Activated naive CD4-positive, alpha-beta T cell treated with anti-CD3 and anti-CD28 coated beads, Interleukin-2, amount 50 U/mL, for 24 hours (primary cell): ENCODE measurements around the gene DNAH12.
"Not testable (repeated sequence)": the region's sequence is repeated elsewhere in the genome, so short reads cannot be mapped to it uniquely, and the experiment has no call there.

Experiments
- H3K27ac Mint-ChIP-seq: one replicate; pipeline ENCODE4 v1.8.0; 2021; ENCODE audit warnings: mild to moderate bottlenecking, mixed read lengths
- H3K27me3 Mint-ChIP-seq: one replicate; pipeline ENCODE4 v1.8.0; 2021; ENCODE audit warnings: mixed read lengths
- H3K36me3 Mint-ChIP-seq: one replicate; pipeline ENCODE4 v1.8.0; 2021; ENCODE audit warnings: mixed read lengths
- H3K4me1 Mint-ChIP-seq: one replicate; pipeline ENCODE4 v1.8.0; 2021; ENCODE audit warnings: mixed read lengths
- H3K4me3 Mint-ChIP-seq: one replicate; pipeline ENCODE4 v1.8.0; 2021; ENCODE audit warnings: mild to moderate bottlenecking, mixed read lengths
- H3K9me3 Mint-ChIP-seq: one replicate; pipeline ENCODE4 v1.8.0; 2021; ENCODE audit warnings: mixed read lengths

DNAH12 gene

DNA sequence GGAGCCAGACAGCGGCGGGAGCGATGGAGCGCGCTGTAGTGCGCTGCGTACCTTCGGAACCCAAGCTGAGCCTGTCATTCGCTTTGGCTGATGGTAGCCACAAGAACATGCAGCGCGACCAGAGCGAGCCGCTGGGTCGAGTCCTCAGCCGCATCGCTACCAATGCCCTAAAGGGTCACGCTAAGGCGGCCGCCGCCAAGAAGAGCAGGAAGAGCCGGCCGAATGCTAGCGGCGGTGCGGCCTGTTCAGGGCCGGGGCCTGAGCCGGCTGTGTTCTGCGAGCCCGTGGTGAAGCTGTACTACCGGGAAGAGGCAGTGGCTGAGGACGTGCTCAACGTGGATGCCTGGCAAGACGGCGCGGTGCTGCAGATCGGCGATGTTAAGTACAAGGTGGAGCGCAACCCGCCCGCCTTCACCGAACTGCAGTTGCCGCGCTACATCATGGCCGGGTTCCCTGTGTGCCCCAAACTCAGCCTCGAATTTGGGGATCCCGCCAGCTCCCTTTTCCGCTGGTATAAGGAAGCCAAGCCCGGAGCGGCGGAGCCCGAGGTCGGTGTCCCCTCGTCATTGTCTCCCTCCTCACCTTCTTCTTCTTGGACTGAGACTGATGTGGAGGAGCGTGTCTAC lies 12.4 kb upstream of the DNAH12 start:
- Mint-ChIP-seq H3K36me3 (peaks cover 15% of the 10 kb centered on the region), H3K27ac (peak overlapping the region; percentile 100), H3K4me3 (peak overlapping the region; percentile 86), H3K27me3 (no peaks in the 10 kb centered on the region), H3K4me1 (peaks cover 42% of the 10 kb centered on the region), H3K9me3 (no peaks in the 10 kb centered on the region)

DNA sequence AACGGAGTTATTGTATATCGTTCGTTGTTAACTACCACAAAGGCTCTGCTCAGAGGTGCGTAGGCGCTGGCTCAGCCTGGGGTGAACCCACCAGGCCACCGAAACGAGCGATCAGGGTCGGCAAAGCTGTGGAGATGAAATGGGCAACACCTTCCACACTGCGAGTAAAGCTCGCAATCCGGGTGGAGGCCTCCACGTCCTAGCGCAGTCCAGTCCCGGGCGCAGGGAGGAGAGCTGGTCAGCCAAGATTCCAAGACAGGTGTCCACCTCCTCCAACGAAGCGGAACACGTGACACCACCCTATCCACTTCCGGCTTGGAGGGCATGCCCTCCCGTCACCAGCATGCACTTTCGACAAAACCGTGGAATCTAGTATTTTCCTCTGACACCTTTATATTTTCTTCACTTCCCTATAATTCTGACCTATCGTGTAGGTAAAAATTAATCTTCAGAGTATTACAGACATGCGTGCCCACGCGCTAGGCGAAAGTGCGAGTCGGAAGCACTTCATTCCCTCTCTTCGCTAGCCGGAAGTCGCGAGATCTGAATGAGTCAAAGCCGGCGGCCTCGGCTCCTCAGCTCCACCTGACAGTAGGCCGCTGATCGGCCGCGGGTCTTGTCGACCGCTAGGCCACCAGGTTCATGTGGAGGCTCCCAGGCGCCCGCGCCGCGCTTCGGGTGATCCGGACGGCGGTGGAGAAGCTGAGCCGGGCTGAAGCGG lies 11.8 kb upstream of the DNAH12 start, which contains the start of gene PDE12:
TSS of gene PDE12 (plus strand) at position 537 of the 721 bp plus-strand sequence. CDS start at position 643, 106 bp downstream.
- H3K4me3 Mint-ChIP-seq, result peak within 1 kb of the TSS; percentile 86
- H3K27me3 Mint-ChIP-seq, result no peaks in the 10 kb centered on the region
- H3K27ac Mint-ChIP-seq, result peak within 1 kb of the TSS; percentile 100
- H3K9me3 Mint-ChIP-seq, result no peaks in the 10 kb centered on the region
- H3K36me3 Mint-ChIP-seq, result peaks cover 13% of the 10 kb centered on the region
- H3K4me1 Mint-ChIP-seq, result peaks cover 36% of the 10 kb centered on the region

DNA sequence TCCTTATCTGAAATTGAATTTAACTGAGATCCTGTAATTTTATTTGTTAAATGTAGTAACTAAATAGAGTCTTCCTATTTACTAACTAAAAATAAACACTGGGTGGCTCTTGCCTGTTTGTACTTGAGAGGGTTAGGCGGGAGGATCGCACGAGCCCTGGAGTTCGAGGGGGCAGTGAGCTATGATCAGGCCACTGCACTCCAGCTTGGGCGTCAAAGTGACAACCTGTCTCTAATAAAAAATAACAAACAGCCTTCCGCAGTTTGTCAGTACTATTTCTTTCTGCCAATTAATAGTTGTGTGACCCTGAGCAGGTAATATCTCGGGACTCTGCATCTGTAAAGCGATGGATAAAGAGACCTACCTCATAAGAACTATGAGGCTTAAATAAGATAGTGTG lies 11.2 kb upstream of the DNAH12 start:
- no peaks in the 10 kb centered on the region for H3K9me3 Mint-ChIP-seq
- H3K27me3 Mint-ChIP-seq, result no peaks in the 10 kb centered on the region
- peak overlapping the region; percentile 100 for H3K27ac Mint-ChIP-seq
- peak overlapping the region; percentile 86 for H3K4me3 Mint-ChIP-seq
- H3K36me3 Mint-ChIP-seq, result peaks cover 13% of the 10 kb centered on the region
- peaks cover 30% of the 10 kb centered on the region for H3K4me1 Mint-ChIP-seq

DNA sequence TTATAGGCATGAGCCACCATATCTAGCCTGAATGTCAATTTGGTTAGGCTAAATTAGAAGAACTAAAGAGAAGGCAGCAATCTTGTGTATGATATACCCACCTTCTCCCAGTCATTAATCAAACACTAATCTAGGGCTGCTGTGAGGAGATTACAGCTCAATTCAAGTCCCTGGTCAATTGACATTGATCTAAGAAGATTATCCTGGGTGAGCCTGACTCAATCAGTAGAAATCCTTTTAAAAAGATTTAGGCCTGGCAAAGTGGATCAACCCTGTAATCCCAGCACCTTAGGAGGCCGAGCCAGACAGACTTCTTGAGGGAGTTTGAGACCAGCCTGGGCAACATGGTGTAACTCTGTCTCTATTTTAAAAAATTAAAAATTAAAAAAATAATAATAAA lies 2.5 kb upstream of the DNAH12 start:
- no peak overlapping the region for H3K4me3 Mint-ChIP-seq
- H3K27me3 Mint-ChIP-seq, result peaks cover 3% of the 10 kb centered on the region
- H3K4me1 Mint-ChIP-seq, result peaks cover 10% of the 10 kb centered on the region
- no peak overlapping the region for H3K27ac Mint-ChIP-seq
- no peaks in the 10 kb centered on the region for H3K9me3 Mint-ChIP-seq
- H3K36me3 Mint-ChIP-seq, result peaks cover 1% of the 10 kb centered on the region

DNA sequence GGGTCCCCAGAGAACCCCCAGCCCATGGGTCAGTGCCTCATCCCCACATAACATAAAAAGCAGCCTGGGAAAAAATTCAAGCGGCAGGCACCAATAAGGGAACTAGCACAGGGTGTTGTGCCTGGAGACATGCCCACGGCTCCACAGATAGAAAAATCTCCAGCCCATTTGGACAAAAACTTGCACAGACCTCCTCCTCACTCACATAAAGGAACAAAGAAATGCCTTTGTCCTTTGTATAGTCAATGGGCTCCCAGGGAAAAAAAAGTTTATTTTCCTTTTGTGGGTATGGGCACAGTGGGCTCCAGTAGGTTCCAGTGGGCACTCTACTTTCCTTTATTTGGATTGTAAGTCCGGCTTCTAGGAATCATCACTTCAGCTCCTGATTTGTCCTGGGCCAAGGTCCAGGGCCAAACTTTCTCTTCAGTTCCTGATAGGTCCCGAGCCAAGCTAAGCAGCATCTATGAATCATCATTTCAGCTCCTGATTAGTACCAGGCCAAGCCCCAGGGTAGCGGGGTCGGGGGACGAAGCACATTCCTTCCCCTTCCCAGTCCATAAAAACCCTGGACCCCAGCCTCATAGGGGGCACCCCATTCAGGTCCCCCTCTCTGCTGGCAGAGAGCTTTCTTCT lies 1.6 kb upstream of the DNAH12 start:
- Mint-ChIP-seq H3K36me3 (peaks cover 1% of the 10 kb centered on the region), H3K27ac (no peak overlapping the region), H3K4me1 (peaks cover 10% of the 10 kb centered on the region), H3K9me3 (no peaks in the 10 kb centered on the region), H3K4me3 (no peak overlapping the region), H3K27me3 (peaks cover 3% of the 10 kb centered on the region)

DNA sequence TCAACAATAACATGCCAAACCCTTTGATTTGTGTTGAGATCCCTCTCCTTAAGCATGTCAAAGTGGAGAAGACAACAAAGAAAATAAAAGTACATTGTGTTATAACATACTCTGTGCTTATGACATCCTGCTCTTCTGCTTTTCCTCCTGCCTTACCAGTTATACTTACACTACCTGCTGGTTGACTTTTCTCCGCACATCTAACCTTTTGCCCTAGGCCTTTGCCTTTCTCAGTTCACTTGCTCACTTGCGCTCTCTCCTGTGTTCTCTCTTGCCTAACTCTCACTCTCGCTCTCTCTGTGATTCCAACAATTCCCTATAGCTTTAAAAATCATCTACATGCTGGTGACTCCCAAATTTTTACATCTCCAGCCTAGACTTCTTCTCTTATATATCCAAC lies 5.7 kb downstream of the DNAH12 start:
- H3K27me3 Mint-ChIP-seq, result no peaks in the 10 kb centered on the region
- no peak overlapping the region for H3K27ac Mint-ChIP-seq
- H3K4me3 Mint-ChIP-seq, result no peak overlapping the region

DNA sequence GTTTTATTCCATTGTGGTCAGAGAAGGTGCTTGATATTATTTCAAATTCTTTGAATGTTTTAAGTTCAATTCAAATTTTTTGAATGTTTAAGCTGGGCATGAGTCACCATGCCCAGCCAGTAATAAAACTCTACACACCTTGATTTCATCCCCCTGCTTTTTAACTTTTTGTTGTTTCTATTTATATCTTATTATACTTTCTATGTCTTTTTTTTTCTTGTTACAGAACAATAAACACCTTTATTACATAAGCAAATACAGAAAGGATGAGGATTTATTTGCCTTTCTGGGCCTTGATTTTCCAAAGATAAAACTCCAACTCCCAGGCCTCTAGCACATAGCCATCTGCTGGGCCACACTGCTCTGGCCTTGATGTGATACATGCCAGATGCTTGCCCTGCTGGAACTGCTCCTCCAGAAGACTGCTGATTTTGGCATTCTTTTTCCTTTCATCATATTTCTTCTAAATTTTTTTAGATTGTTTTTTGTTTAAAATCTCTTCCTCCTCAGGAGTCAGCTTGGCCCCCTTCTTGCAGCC lies 14.0 kb downstream of the DNAH12 start:
- Mint-ChIP-seq H3K27me3 (no peaks in the 10 kb centered on the region), H3K36me3 (peaks cover 2% of the 10 kb centered on the region), H3K27ac (no peak overlapping the region), H3K9me3 (no peaks in the 10 kb centered on the region), H3K4me3 (no peak overlapping the region), H3K4me1 (no peaks in the 10 kb centered on the region)

More for the DNA sequence above, 5.7 kb downstream of the DNAH12 start:
- Mint-ChIP-seq H3K9me3 (no peaks in the 10 kb centered on the region), H3K4me1 (no peaks in the 10 kb centered on the region), H3K36me3 (no peaks in the 10 kb centered on the region)

DNA sequence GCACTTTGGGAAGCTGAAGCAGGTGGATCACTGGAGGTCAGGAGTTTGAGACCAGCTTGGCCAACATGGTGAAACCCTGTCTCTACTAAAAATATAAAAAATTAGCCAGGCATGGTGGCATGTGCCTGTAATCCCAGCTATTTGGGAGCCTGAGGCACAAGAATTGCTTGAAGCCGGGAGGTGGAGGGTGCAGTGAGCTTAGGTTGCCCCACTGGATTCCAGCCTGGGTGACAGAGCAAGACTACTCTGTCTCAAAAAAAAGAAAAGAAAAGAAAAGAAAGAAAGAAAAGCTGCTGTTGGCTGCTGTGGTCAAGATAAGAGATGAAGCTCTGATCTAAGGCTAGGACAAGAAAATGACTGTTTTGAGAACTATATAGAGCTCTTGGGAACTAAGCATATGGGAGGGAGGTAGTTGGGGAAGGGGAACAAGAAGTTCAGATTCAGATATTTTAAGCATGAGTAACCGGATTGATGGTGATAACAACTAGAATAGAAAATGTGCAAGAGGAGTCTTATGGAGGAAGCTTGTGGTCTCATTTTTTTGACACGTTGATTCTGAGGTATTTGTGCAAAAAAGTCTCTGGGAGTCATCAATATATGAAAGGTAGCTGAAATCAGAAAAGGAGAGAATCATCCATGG lies 25.7 kb downstream of the DNAH12 start:
- Mint-ChIP-seq H3K4me3 (no peak overlapping the region), H3K27ac (no peak overlapping the region), H3K27me3 (no peaks in the 10 kb centered on the region), H3K9me3 (no peaks in the 10 kb centered on the region), H3K4me1 (peaks cover 5% of the 10 kb centered on the region), H3K36me3 (no peaks in the 10 kb centered on the region)

DNA sequence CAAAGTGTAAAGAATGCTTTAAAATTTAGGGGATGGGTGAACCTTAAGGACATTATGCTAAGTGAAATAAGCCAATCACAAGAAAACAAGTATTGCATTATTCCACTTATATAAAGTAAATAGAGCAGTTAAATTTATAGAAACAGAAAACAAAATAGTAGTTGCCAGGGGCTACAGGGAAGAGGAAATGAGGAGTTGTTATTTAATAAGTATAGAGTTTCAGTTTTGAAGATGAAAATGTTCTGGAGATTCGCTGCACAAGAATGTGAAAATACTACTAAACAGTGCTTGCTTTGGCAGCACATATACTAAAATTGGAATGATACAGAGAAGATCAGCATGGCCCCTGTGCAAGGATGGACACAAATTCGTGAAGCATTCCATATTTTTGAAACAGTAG lies 32.0 kb downstream of the DNAH12 start:
- Mint-ChIP-seq H3K27me3 (no peaks in the 10 kb centered on the region), H3K4me1 (no peaks in the 10 kb centered on the region), H3K9me3 (no peaks in the 10 kb centered on the region), H3K27ac (no peak overlapping the region), H3K4me3 (no peak overlapping the region), H3K36me3 (no peaks in the 10 kb centered on the region)

DNA sequence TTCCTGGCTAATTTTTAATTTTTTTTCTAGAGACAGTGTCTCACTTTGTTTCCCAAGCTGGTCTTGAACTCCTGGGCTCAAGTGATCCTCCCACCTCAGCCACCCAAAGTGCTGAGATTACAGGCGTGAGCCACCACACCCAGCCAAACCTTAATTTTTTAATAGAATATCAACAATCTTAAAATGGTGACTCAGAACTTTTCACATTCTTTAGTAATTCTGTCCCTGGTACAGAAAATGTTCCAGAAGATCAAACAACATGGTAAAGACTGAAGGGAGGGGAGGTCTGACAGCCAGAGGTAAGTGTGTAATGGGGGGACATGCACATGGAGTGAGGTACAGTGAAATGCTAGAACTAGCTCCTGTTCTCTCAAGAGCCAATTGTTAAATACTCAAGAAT lies 38.2 kb downstream of the DNAH12 start:
- no peaks in the 10 kb centered on the region for H3K27me3 Mint-ChIP-seq

DNA sequence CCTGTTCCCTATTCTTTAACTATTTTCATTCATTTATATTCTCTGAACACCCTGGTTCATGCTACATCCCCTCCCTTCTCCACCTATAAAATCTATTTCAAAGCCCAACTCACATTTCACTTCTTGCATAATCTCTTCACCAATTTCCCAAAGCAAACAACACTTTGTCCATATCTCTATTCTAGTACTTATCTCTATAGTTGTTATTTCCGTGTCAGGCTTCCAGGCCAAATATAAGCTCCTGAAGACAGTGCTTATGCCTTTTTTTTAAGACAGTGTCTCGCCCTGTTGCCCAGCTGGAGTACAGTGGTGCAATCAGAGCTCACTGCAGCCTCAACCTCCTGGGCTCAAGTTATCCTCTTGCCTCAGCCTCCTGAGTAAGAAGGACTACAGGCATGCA lies 43.6 kb downstream of the DNAH12 start:
- no peak overlapping the region for H3K4me3 Mint-ChIP-seq
- no peaks in the 10 kb centered on the region for H3K36me3 Mint-ChIP-seq
- no peak overlapping the region for H3K27ac Mint-ChIP-seq
- no peaks in the 10 kb centered on the region for H3K4me1 Mint-ChIP-seq
- no peaks in the 10 kb centered on the region for H3K27me3 Mint-ChIP-seq
- H3K9me3 Mint-ChIP-seq, result no peaks in the 10 kb centered on the region

More for the DNA sequence above, 38.2 kb downstream of the DNAH12 start:
- Mint-ChIP-seq H3K4me3 (no peak overlapping the region), H3K9me3 (no peaks in the 10 kb centered on the region), H3K36me3 (no peaks in the 10 kb centered on the region), H3K4me1 (no peaks in the 10 kb centered on the region), H3K27ac (no peak overlapping the region)

DNA sequence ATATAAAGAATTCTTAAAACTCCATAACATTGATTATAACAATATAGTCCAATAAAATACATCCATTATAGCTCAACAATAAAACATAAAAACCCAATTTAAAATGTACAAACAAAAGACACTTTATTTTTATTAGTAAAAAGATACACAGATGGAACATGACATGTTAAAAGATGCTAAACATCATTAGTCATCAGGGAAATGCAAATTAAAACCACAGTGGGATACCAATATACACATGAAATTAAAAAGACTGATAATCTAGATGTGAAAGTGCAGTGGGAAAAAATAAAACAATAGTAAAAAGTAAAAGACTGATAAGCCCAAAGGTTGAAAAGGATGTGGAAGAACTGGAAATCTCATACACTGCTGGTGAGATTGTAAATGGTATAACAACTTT lies 46.2 kb downstream of the DNAH12 start:
- Mint-ChIP-seq H3K9me3 (no peaks in the 10 kb centered on the region), H3K4me1 (no peaks in the 10 kb centered on the region), H3K27me3 (no peaks in the 10 kb centered on the region), H3K4me3 (no peak overlapping the region), H3K27ac (no peak overlapping the region), H3K36me3 (no peaks in the 10 kb centered on the region)

DNA sequence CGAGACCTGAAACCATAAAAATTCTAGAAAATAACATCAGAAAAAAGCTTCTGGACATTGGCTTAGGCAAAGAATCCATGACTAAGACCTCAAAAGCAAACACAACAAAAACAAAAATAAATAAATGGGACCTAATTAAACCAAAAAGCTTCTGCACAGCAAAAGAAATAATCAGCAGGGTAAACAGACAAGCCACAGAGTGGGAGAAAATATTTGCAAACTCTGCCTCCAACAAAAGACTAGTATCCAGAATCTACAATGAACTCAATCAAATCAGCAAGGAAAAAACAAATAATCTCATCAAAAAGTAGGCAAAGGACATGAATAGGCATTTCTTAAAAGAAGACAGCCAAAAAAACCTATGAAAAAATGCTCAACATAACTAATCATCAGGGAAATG lies 59.6 kb downstream of the DNAH12 start:
- H3K36me3 Mint-ChIP-seq, result no peaks in the 10 kb centered on the region
- no peaks in the 10 kb centered on the region for H3K9me3 Mint-ChIP-seq
- H3K4me3 Mint-ChIP-seq, result no peak overlapping the region
- no peaks in the 10 kb centered on the region for H3K4me1 Mint-ChIP-seq
- no peak overlapping the region for H3K27ac Mint-ChIP-seq
- H3K27me3 Mint-ChIP-seq, result no peaks in the 10 kb centered on the region

DNA sequence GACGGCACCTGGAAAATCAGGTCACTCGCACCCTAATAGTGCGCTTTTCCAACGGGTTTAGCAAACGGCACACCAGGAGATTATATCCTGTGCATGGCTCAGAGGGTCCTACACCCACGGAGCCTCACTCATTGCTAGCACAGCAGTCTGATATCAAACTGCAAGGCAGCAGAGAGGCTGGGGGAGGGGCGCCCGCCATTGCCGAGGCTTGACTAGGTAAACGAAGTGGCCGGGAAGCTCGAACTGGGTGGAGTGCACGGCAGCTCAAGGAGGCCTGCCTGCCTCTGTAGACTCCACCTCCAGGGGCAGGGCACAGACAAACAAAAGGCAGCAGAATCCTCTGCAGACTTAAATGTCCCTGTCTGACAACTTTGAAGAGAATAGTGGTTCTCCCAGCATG lies 67.0 kb downstream of the DNAH12 start:
- not testable (repeated sequence) for H3K9me3 Mint-ChIP-seq, H3K4me1 Mint-ChIP-seq, H3K4me3 Mint-ChIP-seq, H3K27me3 Mint-ChIP-seq, H3K36me3 Mint-ChIP-seq, H3K27ac Mint-ChIP-seq

DNA sequence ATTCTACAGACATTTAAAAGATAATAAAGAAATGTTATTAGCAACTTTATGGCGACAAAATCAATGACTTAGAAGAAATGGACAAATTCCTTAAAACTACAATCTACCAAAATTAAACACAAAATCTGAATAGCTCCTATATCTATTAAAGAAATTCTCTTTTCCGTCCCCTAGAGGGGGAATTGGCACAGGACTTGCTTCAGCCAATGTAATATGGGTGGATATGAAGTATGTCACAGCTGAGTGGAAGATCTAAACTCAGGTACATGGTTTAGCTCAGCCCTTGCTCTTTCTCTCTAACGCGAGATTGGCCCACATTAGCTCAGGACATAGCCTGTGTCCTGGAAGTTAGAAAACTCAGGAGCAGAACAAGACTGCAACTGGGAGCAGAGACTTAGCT lies 79.3 kb downstream of the DNAH12 start:
- H3K4me1 Mint-ChIP-seq, result no peaks in the 10 kb centered on the region
- no peak overlapping the region for H3K4me3 Mint-ChIP-seq
- H3K36me3 Mint-ChIP-seq, result no peaks in the 10 kb centered on the region
- H3K27ac Mint-ChIP-seq, result no peak overlapping the region
- no peaks in the 10 kb centered on the region for H3K27me3 Mint-ChIP-seq
- H3K9me3 Mint-ChIP-seq, result no peaks in the 10 kb centered on the region

DNA sequence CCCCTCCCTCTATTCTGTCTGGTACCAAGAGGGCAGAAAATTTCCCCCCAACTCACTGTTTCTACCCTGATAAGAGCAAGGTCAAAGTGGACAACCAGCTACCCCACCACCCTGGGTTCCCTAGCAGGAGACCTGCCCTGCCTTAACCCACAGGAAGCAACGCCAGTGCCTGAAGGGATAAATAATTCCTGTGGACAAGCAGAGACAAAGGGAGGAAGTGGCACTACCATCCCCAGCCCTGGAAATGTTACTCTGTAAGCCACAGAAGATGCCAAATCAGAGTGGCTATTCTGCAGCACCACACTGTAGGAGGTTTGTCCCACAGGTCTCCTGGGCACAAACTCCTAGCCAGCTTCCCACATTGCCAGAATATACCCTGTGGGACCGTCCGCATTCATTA lies 80.1 kb downstream of the DNAH12 start:
- no peaks in the 10 kb centered on the region for H3K27me3 Mint-ChIP-seq
- H3K27ac Mint-ChIP-seq, result no peak overlapping the region
- no peak overlapping the region for H3K4me3 Mint-ChIP-seq
- H3K9me3 Mint-ChIP-seq, result no peaks in the 10 kb centered on the region
- no peaks in the 10 kb centered on the region for H3K4me1 Mint-ChIP-seq
- H3K36me3 Mint-ChIP-seq, result no peaks in the 10 kb centered on the region
